H9 (cell line): ENCODE data around the gene COMMD9. TPM values are rescaled to one million over a fixed set of nuclear protein-coding genes. Genes with fewer than 3 reads are reported as not detected.

Experiments
- DNase-seq: peaks from one replicate; pipeline ENCODE4 v3.0.0-alpha.2; 2017
- H2AFZ ChIP-seq: one replicate; pipeline ENCODE4 v1.6.1; 2013; ENCODE audit warnings: mild to moderate bottlenecking, low read length, control low read depth, moderate library complexity
- H2AK5ac ChIP-seq: 2 replicates; pipeline ENCODE4 v1.6.1; 2013; ENCODE audit warnings: low read length, control low read depth, mixed read lengths; ENCODE audit not compliant: insufficient read length
- H2BK120ac ChIP-seq: one replicate; pipeline ENCODE4 v1.6.1; 2013; ENCODE audit warnings: low read depth, mild to moderate bottlenecking, low read length, control low read depth, inconsistent platforms; ENCODE audit not compliant: poor library complexity, severe bottlenecking
- H2BK12ac ChIP-seq: 2 replicates; pipeline ENCODE4 v1.6.1; 2013; ENCODE audit warnings: low read length, control low read depth, mixed read lengths, low read depth; ENCODE audit not compliant: insufficient read length
- H2BK15ac ChIP-seq: 2 replicates; pipeline ENCODE4 v1.6.1; 2013; ENCODE audit warnings: low read depth, low read length, control low read depth
- H2BK20ac ChIP-seq: one replicate; pipeline ENCODE4 v1.6.1; 2013; ENCODE audit warnings: low read depth, mild to moderate bottlenecking, low read length, control low read depth, inconsistent platforms; ENCODE audit not compliant: poor library complexity, severe bottlenecking
- H2BK5ac ChIP-seq: 2 replicates; pipeline ENCODE4 v1.6.1; 2013; ENCODE audit warnings: low read length, control low read depth, mixed read lengths; ENCODE audit not compliant: insufficient read length
- H3K14ac ChIP-seq: 2 replicates; pipeline ENCODE4 v1.6.1; 2013; ENCODE audit warnings: low read length, control low read depth; ENCODE audit not compliant: insufficient read depth
- H3K18ac ChIP-seq: 2 replicates; pipeline ENCODE4 v1.6.1; 2013; ENCODE audit warnings: low read depth, mild to moderate bottlenecking, mixed read lengths, low read length, control low read depth; ENCODE audit not compliant: insufficient read length
- H3K23ac ChIP-seq: 2 replicates; pipeline ENCODE4 v1.6.1; 2013; ENCODE audit warnings: low read length, control low read depth, mixed read lengths, low read depth; ENCODE audit not compliant: insufficient read length
- H3K23me2 ChIP-seq: 2 replicates; pipeline ENCODE4 v1.6.1; 2013; ENCODE audit warnings: low read depth, mild to moderate bottlenecking, mixed read lengths, low read length, control low read depth; ENCODE audit not compliant: insufficient read length, poor library complexity, severe bottlenecking
- H3K27ac ChIP-seq: 2 replicates; pipeline ENCODE4 v1.5.1; 2013; ENCODE audit warnings: low read length, control low read depth, mixed read lengths, low read depth; ENCODE audit not compliant: insufficient read length
- H3K27me3 ChIP-seq: 2 replicates; pipeline ENCODE4 v1.6.1; 2013; ENCODE audit warnings: low read length, control low read depth, inconsistent platforms; ENCODE audit not compliant: insufficient read depth
- H3K4ac ChIP-seq: 2 replicates; pipeline ENCODE4 v1.6.1; 2013; ENCODE audit warnings: low read depth, mild to moderate bottlenecking, control low read depth, inconsistent platforms, low read length, moderate library complexity
- H3K4me1 ChIP-seq: 2 replicates; pipeline ENCODE4 v1.6.1; 2013; ENCODE audit warnings: low read length, control low read depth, inconsistent platforms; ENCODE audit not compliant: insufficient read depth
- H3K4me2 ChIP-seq: 2 replicates; pipeline ENCODE4 v1.6.1; 2013; ENCODE audit warnings: low read length, control low read depth, mixed read lengths; ENCODE audit not compliant: insufficient read length, insufficient read depth
- H3K56ac ChIP-seq: 2 replicates; pipeline ENCODE4 v1.6.1; 2013; ENCODE audit warnings: low read depth, mild to moderate bottlenecking, mixed read lengths, low read length, control low read depth; ENCODE audit not compliant: insufficient read length
- H3K79me1 ChIP-seq: 2 replicates; pipeline ENCODE4 v1.6.1; 2013; ENCODE audit warnings: low read depth, mild to moderate bottlenecking, moderate library complexity, low read length, control low read depth, inconsistent platforms; ENCODE audit not compliant: insufficient read depth, poor library complexity, severe bottlenecking
- H3K79me2 ChIP-seq: 2 replicates; pipeline ENCODE4 v1.6.1; 2013; ENCODE audit warnings: low read length, control low read depth, inconsistent platforms; ENCODE audit not compliant: insufficient read depth
- H3K9ac ChIP-seq: 2 replicates; pipeline ENCODE4 v1.6.1; 2013; ENCODE audit warnings: low read length, control low read depth, mixed read lengths; ENCODE audit not compliant: insufficient read length; ENCODE audit errors: extremely low read depth
- H3K9me3 ChIP-seq: one replicate; pipeline ENCODE4 v1.6.1; 2013; ENCODE audit warnings: low read depth, low read length, inconsistent platforms; ENCODE audit not compliant: control insufficient read depth
- H3T11ph ChIP-seq: one replicate; pipeline ENCODE4 v1.6.1; 2013; ENCODE audit warnings: mild to moderate bottlenecking, low read length, control low read depth, inconsistent platforms
- H4K20me1 ChIP-seq: one replicate; pipeline ENCODE4 v1.6.1; 2013; ENCODE audit not compliant: control insufficient read depth, insufficient read length, insufficient read depth
- H4K5ac ChIP-seq: 2 replicates; pipeline ENCODE4 v1.6.1; 2013; ENCODE audit warnings: low read depth, mild to moderate bottlenecking, mixed read lengths, low read length, control low read depth; ENCODE audit not compliant: insufficient read length
- H4K8ac ChIP-seq: replicated peaks from 2 replicates; pipeline ENCODE4 v1.6.1; 2013; ENCODE audit warnings: low read length, control low read depth, mixed read lengths, low read depth; ENCODE audit not compliant: insufficient read length
- H4K91ac ChIP-seq: 2 replicates; pipeline ENCODE4 v1.6.1; 2013; ENCODE audit warnings: low read depth, mild to moderate bottlenecking, moderate library complexity, mixed read lengths, low read length, control low read depth; ENCODE audit not compliant: insufficient read length
- H3K27ac Mint-ChIP-seq, 3 experiments: 2 replicates in 2 of 3; 3 replicates in 1 of 3; pipeline ENCODE4 v1.8.0; 2020 to 2021; ENCODE audit warnings: mixed read lengths in 3 of 3, mild to moderate bottlenecking in 1 of 3, moderate library complexity in 1 of 3
- H3K27me3 Mint-ChIP-seq: 2 replicates; pipeline ENCODE4 v1.8.0; 2021; ENCODE audit warnings: low read depth, mild to moderate bottlenecking, moderate library complexity, mixed read lengths
- H3K36me3 Mint-ChIP-seq, 3 experiments: 2 replicates in 2 of 3; 3 replicates in 1 of 3; pipeline ENCODE4 v1.8.0; 2020 to 2021; ENCODE audit warnings: low read depth in 3 of 3, mixed read lengths in 3 of 3; ENCODE audit not compliant: insufficient read depth in 1 of 3
- H3K4me1 Mint-ChIP-seq, 2 experiments: 2 replicates each; pipeline ENCODE4 v1.8.0; 2020; ENCODE audit warnings: mixed read lengths in 2 of 2
- H3K4me3 Mint-ChIP-seq, 2 experiments: 2 replicates in 1 of 2; 3 replicates in 1 of 2; pipeline ENCODE4 v1.8.0; 2020 to 2021; ENCODE audit warnings: mild to moderate bottlenecking in 2 of 2, mixed read lengths in 2 of 2, moderate library complexity in 1 of 2
- H3K9me3 Mint-ChIP-seq, 2 experiments: 2 replicates in 1 of 2; 3 replicates in 1 of 2; pipeline ENCODE4 v1.8.0; 2020; ENCODE audit warnings: mild to moderate bottlenecking in 2 of 2, mixed read lengths in 2 of 2, moderate library complexity in 1 of 2
- CTCF ChIP-seq: fragments of 200-600 bp; sonication (generic); conservative IDR thresholded peaks from 3 replicates; pipeline ENCODE4 v1.8.0; 2021; ENCODE audit warnings: antibody characterized with exemption, mild to moderate bottlenecking
- WGBS: extraction: QIAGEN DNeasy Blood & Tissue Kit; methylation state at CpG from one replicate; pipeline ENCODE4 v1.1.7; 2013; ENCODE audit warnings: missing lambda C conversion rate, low lambda C conversion rate, mixed read lengths; ENCODE audit not compliant: insufficient read length; ENCODE audit errors: extremely low coverage; 5-methylcytosine and 5-hydroxymethylcytosine counted together
- total RNA-seq: library from RNA; stranded (reverse); gene quantifications from 2 replicates; pipeline ENCODE4 v1.2.1, GENCODE V29; 2021

Gene COMMD9
- total RNA-seq, 1 experiment from 2014 or later = 47.0 TPM

- Histone ChIP-seq H4K8ac (no peak overlapping the region), H4K91ac (no peak overlapping the region), H2BK15ac (no peak overlapping the region), H2BK120ac (no peak overlapping the region), H3K27me3 (no peaks in the 10 kb centered on the region), H3T11ph (no peak overlapping the region), H3K18ac (no peak overlapping the region), H3K4me2 (no peak overlapping the region), H3K23me2 (no peaks in the 10 kb centered on the region), H3K9ac (no peak overlapping the region), H3K23ac (no peak overlapping the region), H3K4ac (no peak overlapping the region), H2BK5ac (no peak overlapping the region), H2BK12ac (no peak overlapping the region), H4K20me1 (no peaks in the 10 kb centered on the region), H4K5ac (no peak overlapping the region), H2BK20ac (no peak overlapping the region), H2AFZ (no peak overlapping the region), H3K9me3 (no peaks in the 10 kb centered on the region), H3K56ac (no peak overlapping the region), H3K14ac (no peak overlapping the region), H3K4me1 (peaks cover 3% of the 10 kb centered on the region; the same call in 1 of the 2 replicates), H2AK5ac (no peak overlapping the region), H3K79me2 (no peaks in the 10 kb centered on the region), H3K79me1 (no peaks in the 10 kb centered on the region), H3K27ac (no peak overlapping the region)
- Mint-ChIP-seq H3K27me3 (no peaks in the 10 kb centered on the region), H3K9me3 (no peaks in the 10 kb centered on the region), H3K4me3 (no peak overlapping the region), H3K27ac (no peak overlapping the region), H3K4me1 (peaks cover 26 to 31% of the 10 kb centered on the region in 2 experiments), H3K36me3 (peaks cover 0 to 7% (median 0%) of the 10 kb centered on the region in 3 experiments; a peak in 2 of 7 replicates)
- DNase-seq = no peak
- TF ChIP-seq CTCF = no peak
- no CpG with 5 or more reads among the region's 2 CpGs for WGBS
Measured at GRCh38 chr11:36328966-36329673, 39.9 kb upstream of the COMMD9 start.
